ENCODE measurements around the gene ATP8B1.
A peak's percentile ranks its signal among the peaks of the same experiment; 100 is the strongest.

Gene ATP8B1

GRCh38 chr18:57771193-57771592 is 31.9 kb downstream of the ATP8B1 start:
- Mint-ChIP-seq H3K4me1 (peaks cover 9% of the 10 kb centered on the region), H3K9me3 (no peaks in the 10 kb centered on the region), H3K36me3 (no peaks in the 10 kb centered on the region), H3K4me3 (no peak overlapping the region), H3K27ac (no peak overlapping the region)
- DNase-seq (ENCODE audit: low spot score in 2 of 2) (no peak), ATAC-seq (no peak)

GRCh38 chr18:57768537-57769326 is 34.4 kb downstream of the ATP8B1 start:
- DNase-seq (ENCODE audit: low spot score in 2 of 2) (no peak), ATAC-seq (no peak)
- Mint-ChIP-seq H3K4me1 (no peaks in the 10 kb centered on the region), H3K9me3 (no peaks in the 10 kb centered on the region), H3K27ac (no peak overlapping the region), H3K4me3 (no peak overlapping the region), H3K36me3 (peaks cover 6% of the 10 kb centered on the region)

- no peaks in the 10 kb centered on the region for H3K9me3 Mint-ChIP-seq
- no peaks in the 10 kb centered on the region for H3K4me1 Mint-ChIP-seq
- H3K4me3 Mint-ChIP-seq: no peak overlapping the region
- DNase-seq (ENCODE audit: low spot score in 2 of 2) (no peak), ATAC-seq (no peak)
- peaks cover 6% of the 10 kb centered on the region for H3K36me3 Mint-ChIP-seq
- no peak overlapping the region for H3K27ac Mint-ChIP-seq
Observed at GRCh38 chr18:57767259-57768050, 35.7 kb downstream of the ATP8B1 start.

GRCh38 chr18:57764995-57765394 is 38.1 kb downstream of the ATP8B1 start:
- H3K4me1 Mint-ChIP-seq: no peaks in the 10 kb centered on the region
- no peak for DNase-seq (ENCODE audit: low spot score in 2 of 2)
- no peak overlapping the region for H3K27ac Mint-ChIP-seq
- no peak for ATAC-seq
- no peak overlapping the region for H3K4me3 Mint-ChIP-seq
- H3K9me3 Mint-ChIP-seq: no peaks in the 10 kb centered on the region
- peaks cover 6% of the 10 kb centered on the region for H3K36me3 Mint-ChIP-seq

GRCh38 chr18:57764087-57764486 is 39.0 kb downstream of the ATP8B1 start:
- Mint-ChIP-seq H3K9me3 (no peaks in the 10 kb centered on the region), H3K36me3 (peaks cover 6% of the 10 kb centered on the region)

GRCh38 chr18:57762686-57763085 is 40.4 kb downstream of the ATP8B1 start:
- no peaks in the 10 kb centered on the region for H3K9me3 Mint-ChIP-seq
- peaks cover 6% of the 10 kb centered on the region for H3K36me3 Mint-ChIP-seq
- no peak overlapping the region for H3K4me3 Mint-ChIP-seq
- no peak for DNase-seq (ENCODE audit: low spot score in 2 of 2)
- H3K4me1 Mint-ChIP-seq: no peaks in the 10 kb centered on the region
- H3K27ac Mint-ChIP-seq: no peak overlapping the region
- no peak for ATAC-seq

More at GRCh38 chr18:57764087-57764486, 39.0 kb downstream of the ATP8B1 start:
- DNase-seq (ENCODE audit: low spot score in 2 of 2) (no peak), ATAC-seq (no peak)
- Mint-ChIP-seq H3K4me1 (no peaks in the 10 kb centered on the region), H3K4me3 (no peak overlapping the region), H3K27ac (no peak overlapping the region)

- Mint-ChIP-seq H3K36me3 (peaks cover 6% of the 10 kb centered on the region), H3K9me3 (peaks cover 2% of the 10 kb centered on the region), H3K27ac (no peak overlapping the region), H3K4me3 (no peak overlapping the region), H3K4me1 (no peaks in the 10 kb centered on the region)
- DNase-seq (ENCODE audit: low spot score in 2 of 2) (no peak), ATAC-seq (no peak)
Observed at GRCh38 chr18:57759650-57760049, 43.5 kb downstream of the ATP8B1 start.

GRCh38 chr18:57755473-57756067 is 47.5 kb downstream of the ATP8B1 start:
- H3K9me3 Mint-ChIP-seq: peaks cover 2% of the 10 kb centered on the region

GRCh38 chr18:57754577-57755338 is 48.4 kb downstream of the ATP8B1 start:
- no peaks in the 10 kb centered on the region for H3K36me3 Mint-ChIP-seq
- no peak for ATAC-seq
- H3K27ac Mint-ChIP-seq: no peak overlapping the region
- H3K9me3 Mint-ChIP-seq: peaks cover 2% of the 10 kb centered on the region
- no peak overlapping the region for H3K4me3 Mint-ChIP-seq
- no peak for DNase-seq (ENCODE audit: low spot score in 2 of 2)
- peaks cover 7% of the 10 kb centered on the region for H3K4me1 Mint-ChIP-seq

More at GRCh38 chr18:57755473-57756067, 47.5 kb downstream of the ATP8B1 start:
- Mint-ChIP-seq H3K4me3 (no peak overlapping the region), H3K36me3 (no peaks in the 10 kb centered on the region), H3K27ac (no peak overlapping the region), H3K4me1 (peaks cover 7% of the 10 kb centered on the region)
- ATAC-seq (no peak), DNase-seq (ENCODE audit: low spot score in 2 of 2) (no peak)

GRCh38 chr18:57753063-57753462 is 50.1 kb downstream of the ATP8B1 start:
- no peak overlapping the region for H3K27ac Mint-ChIP-seq
- H3K4me3 Mint-ChIP-seq: no peak overlapping the region
- DNase-seq (ENCODE audit: low spot score in 2 of 2) (no peak), ATAC-seq (peak; percentile 74)
- H3K4me1 Mint-ChIP-seq: peaks cover 7% of the 10 kb centered on the region
- peaks cover 2% of the 10 kb centered on the region for H3K9me3 Mint-ChIP-seq
- no peaks in the 10 kb centered on the region for H3K36me3 Mint-ChIP-seq

- ATAC-seq (no peak), DNase-seq (ENCODE audit: low spot score in 2 of 2) (no peak)
- Mint-ChIP-seq H3K4me3 (no peak overlapping the region), H3K4me1 (peaks cover 7% of the 10 kb centered on the region), H3K27ac (no peak overlapping the region), H3K9me3 (no peaks in the 10 kb centered on the region), H3K36me3 (no peaks in the 10 kb centered on the region)
Observed at GRCh38 chr18:57749604-57749970, 53.5 kb downstream of the ATP8B1 start.

- no peak overlapping the region for H3K27ac Mint-ChIP-seq
- DNase-seq (ENCODE audit: low spot score in 2 of 2): no peak
- H3K9me3 Mint-ChIP-seq: no peaks in the 10 kb centered on the region
- H3K4me3 Mint-ChIP-seq: no peak overlapping the region
- no peak for ATAC-seq
- peaks cover 7% of the 10 kb centered on the region for H3K4me1 Mint-ChIP-seq
- H3K36me3 Mint-ChIP-seq: no peaks in the 10 kb centered on the region
Observed at GRCh38 chr18:57748770-57749603, 54.1 kb downstream of the ATP8B1 start.

- ATAC-seq (no peak), DNase-seq (ENCODE audit: low spot score in 2 of 2) (no peak)
- Mint-ChIP-seq H3K27ac (no peak overlapping the region), H3K9me3 (no peaks in the 10 kb centered on the region), H3K4me3 (no peak overlapping the region), H3K4me1 (peaks cover 3% of the 10 kb centered on the region), H3K36me3 (no peaks in the 10 kb centered on the region)
Observed at GRCh38 chr18:57747809-57748680, 55.1 kb downstream of the ATP8B1 start.

Measured in stimulated activated effector memory CD8-positive, alpha-beta T cell treated with anti-CD3 and anti-CD28 coated beads, Interleukin-12 subunit alpha, Interleukin-12 subunit beta, amount 100 ng/mL, for 72 hours (primary cell).